ENCODE measurements around the gene CCDC85A. TPM values are rescaled to one million over a fixed set of nuclear protein-coding genes. Genes with fewer than 3 reads are reported as not detected.

The CCDC85A gene
- total and polyA plus RNA-seq, 2 of the 4 experiments (the other 2 are of a cell fraction): 1.1 to 2.2 TPM

DNA sequence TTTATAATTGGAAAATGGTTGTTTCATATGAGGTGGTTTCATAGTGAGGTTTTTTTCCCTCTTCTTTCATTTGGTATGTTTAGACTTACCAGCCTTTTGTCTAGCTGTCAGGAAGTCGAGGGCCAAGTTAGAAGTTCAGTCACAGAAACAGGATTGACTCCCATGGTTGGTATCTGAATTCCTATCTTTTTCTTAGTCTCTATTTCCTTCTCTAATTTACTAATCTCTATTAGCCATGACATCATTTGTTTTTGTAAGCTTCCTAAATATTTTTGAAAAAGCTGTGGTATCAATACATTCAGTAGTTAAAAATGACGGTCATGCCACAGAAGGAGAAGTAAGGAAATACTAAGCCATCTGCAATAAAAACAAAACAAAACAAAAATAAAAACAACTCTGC lies 206.9 kb downstream of the CCDC85A start:
- CTCF ChIA-PET: no interaction called here

More for the DNA sequence above, 206.9 kb downstream of the CCDC85A start:
- in situ Hi-C loops (cut with MboI; ENCODE audit: low sequenced_read_pairs): no loop called here
- Histone ChIP-seq H2BK15ac (ENCODE audit: low read depth, low read length) (no peak overlapping the region), H2BK120ac (ENCODE audit: low read depth, low read length) (no peak overlapping the region), H4K5ac (ENCODE audit: low read depth, low read length) (no peak overlapping the region), H3K4ac (ENCODE audit: low read depth, low read length) (no peak overlapping the region), H3K27me3 (ENCODE audit: control insufficient read depth, insufficient read depth, low read length) (no peaks in the 10 kb centered on the region), H2BK5ac (ENCODE audit: low read depth, low read length, poor library complexity, severe bottlenecking) (no peak overlapping the region), H3K9me3 (ENCODE audit: control insufficient read depth, insufficient read depth, low read length) (peaks cover 2% of the 10 kb centered on the region; the same call in 1 of the 2 replicates), H2AK9ac (replicated peaks; ENCODE audit: low read depth, low read length, poor library complexity) (no peak overlapping the region), H3K9me1 (ENCODE audit: insufficient read depth, low read length) (no peaks in the 10 kb centered on the region), H3K4me3 (ENCODE audit: insufficient read depth, low read depth, low read length) (no peak overlapping the region), H3K23ac (ENCODE audit: low read depth, low read length) (no peak overlapping the region), H3K56ac (ENCODE audit: extremely low read depth, insufficient read depth, low read length) (no peak overlapping the region), H2AK5ac (ENCODE audit: low read depth, low read length) (no peak overlapping the region), H4K8ac (ENCODE audit: low read depth in 2 of 2, low read length in 2 of 2) (no peak overlapping the region), H2BK20ac (ENCODE audit: low read depth, low read length) (no peak overlapping the region), H3K14ac (replicated peaks; ENCODE audit: low read depth, low read length) (no peak overlapping the region), H3K9ac (ENCODE audit: low read depth, low read length) (no peak overlapping the region), H3K27ac (ENCODE audit: insufficient read depth, low read length) (no peak overlapping the region), H4K91ac (ENCODE audit: insufficient read depth, low read depth, low read length) (no peak overlapping the region), H3K79me1 (ENCODE audit: low read depth in 1 of 2, low read length in 2 of 2) (no peaks in the 10 kb centered on the region), H3K4me2 (ENCODE audit: low read depth, low read length) (no peak overlapping the region), H2AFZ (replicated peaks; ENCODE audit: low read length, poor library complexity) (no peak overlapping the region), H3K4me1 (ENCODE audit: control insufficient read depth, insufficient read depth, low read length) (no peaks in the 10 kb centered on the region), H3K18ac (ENCODE audit: low read depth, low read length) (no peak overlapping the region), H4K20me1 (ENCODE audit: insufficient read depth, low read length) (no peaks in the 10 kb centered on the region), H3K36me3 (ENCODE audit: control insufficient read depth, insufficient read depth, low read length) (no peaks in the 10 kb centered on the region)
- POLR2A ChIA-PET (ENCODE audit: unreplicated experiment): no interaction called here
- WGBS, 2 experiments (ENCODE audit: extremely low coverage in 2 of 2, insufficient read length in 1 of 2): no CpG with 5 or more reads among the region's 2 CpGs
- dilution Hi-C loops (cut with HindIII; ENCODE audit: low sequenced_read_pairs, unreplicated experiment): no loop called here
- intact Hi-C loops (cut with micrococcal nuclease): no loop called here
- BruUV-seq (replicated peaks): no TSS peak
- TF ChIP-seq NFE2L2 (IDR thresholded peaks at IDR 0.05; ENCODE audit: low read depth, low read length): no peak
- no peak for TF ChIP-seq SMC3 (IDR thresholded peaks at IDR 0.05; ENCODE audit: low read depth, low read length)
- no peak for TF ChIP-seq RCOR1 (IDR thresholded peaks at IDR 0.05; ENCODE audit: insufficient replicate concordance, low read length)
- TF ChIP-seq MAZ (IDR thresholded peaks at IDR 0.05; ENCODE audit: borderline replicate concordance, low read depth, low read length): no peak
- TF ChIP-seq BHLHE40 (IDR thresholded peaks at IDR 0.05; ENCODE audit: low read depth, low read length): no peak
- TF ChIP-seq RAD21 (IDR thresholded peaks at IDR 0.05; ENCODE audit: low read length): no peak
- TF ChIP-seq CEBPB (IDR thresholded peaks at IDR 0.05; ENCODE audit: low read depth, low read length): no peak
- no peak for TF ChIP-seq FOS (IDR thresholded peaks at IDR 0.05; ENCODE audit: low read depth, low read length)
- TF ChIP-seq, protein P1, sequence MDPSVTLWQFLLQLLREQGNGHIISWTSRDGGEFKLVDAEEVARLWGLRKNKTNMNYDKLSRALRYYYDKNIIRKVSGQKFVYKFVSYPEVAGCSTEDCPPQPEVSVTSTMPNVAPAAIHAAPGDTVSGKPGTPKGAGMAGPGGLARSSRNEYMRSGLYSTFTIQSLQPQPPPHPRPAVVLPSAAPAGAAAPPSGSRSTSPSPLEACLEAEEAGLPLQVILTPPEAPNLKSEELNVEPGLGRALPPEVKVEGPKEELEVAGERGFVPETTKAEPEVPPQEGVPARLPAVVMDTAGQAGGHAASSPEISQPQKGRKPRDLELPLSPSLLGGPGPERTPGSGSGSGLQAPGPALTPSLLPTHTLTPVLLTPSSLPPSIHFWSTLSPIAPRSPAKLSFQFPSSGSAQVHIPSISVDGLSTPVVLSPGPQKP (IDR thresholded peaks at IDR 0.05; ENCODE audit: borderline replicate concordance, low read depth, low read length): no peak
- no peak for TF ChIP-seq MAFK (IDR thresholded peaks at IDR 0.05; ENCODE audit: low read depth, low read length)
- no peak for TF ChIP-seq RFX5 (IDR thresholded peaks at IDR 0.05; ENCODE audit: low read depth, low read length)
- TF ChIP-seq, protein P2, sequence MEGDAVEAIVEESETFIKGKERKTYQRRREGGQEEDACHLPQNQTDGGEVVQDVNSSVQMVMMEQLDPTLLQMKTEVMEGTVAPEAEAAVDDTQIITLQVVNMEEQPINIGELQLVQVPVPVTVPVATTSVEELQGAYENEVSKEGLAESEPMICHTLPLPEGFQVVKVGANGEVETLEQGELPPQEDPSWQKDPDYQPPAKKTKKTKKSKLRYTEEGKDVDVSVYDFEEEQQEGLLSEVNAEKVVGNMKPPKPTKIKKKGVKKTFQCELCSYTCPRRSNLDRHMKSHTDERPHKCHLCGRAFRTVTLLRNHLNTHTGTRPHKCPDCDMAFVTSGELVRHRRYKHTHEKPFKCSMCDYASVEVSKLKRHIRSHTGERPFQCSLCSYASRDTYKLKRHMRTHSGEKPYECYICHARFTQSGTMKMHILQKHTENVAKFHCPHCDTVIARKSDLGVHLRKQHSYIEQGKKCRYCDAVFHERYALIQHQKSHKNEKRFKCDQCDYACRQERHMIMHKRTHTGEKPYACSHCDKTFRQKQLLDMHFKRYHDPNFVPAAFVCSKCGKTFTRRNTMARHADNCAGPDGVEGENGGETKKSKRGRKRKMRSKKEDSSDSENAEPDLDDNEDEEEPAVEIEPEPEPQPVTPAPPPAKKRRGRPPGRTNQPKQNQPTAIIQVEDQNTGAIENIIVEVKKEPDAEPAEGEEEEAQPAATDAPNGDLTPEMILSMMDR (conservative IDR thresholded peaks at IDR 0.05; ENCODE audit: low read depth, low read length): no peak
- no peak for TF ChIP-seq POLR2A (IDR thresholded peaks at IDR 0.05; ENCODE audit: low read depth, low read length)
- no peak for TF ChIP-seq CHD1 (IDR thresholded peaks at IDR 0.05; ENCODE audit: low read depth, low read length)
- TF ChIP-seq, protein P3, sequence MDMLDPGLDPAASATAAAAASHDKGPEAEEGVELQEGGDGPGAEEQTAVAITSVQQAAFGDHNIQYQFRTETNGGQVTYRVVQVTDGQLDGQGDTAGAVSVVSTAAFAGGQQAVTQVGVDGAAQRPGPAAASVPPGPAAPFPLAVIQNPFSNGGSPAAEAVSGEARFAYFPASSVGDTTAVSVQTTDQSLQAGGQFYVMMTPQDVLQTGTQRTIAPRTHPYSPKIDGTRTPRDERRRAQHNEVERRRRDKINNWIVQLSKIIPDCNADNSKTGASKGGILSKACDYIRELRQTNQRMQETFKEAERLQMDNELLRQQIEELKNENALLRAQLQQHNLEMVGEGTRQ (IDR thresholded peaks at IDR 0.05; ENCODE audit: low read depth, low read length): no peak
- TF ChIP-seq MXI1 (IDR thresholded peaks at IDR 0.05; ENCODE audit: borderline replicate concordance, low read depth, low read length): no peak
- no peak for DNase-seq
- no peak for ATAC-seq (ENCODE audit: low read depth)

Measured in IMR-90 (cell line).